Esophagus squamous epithelium (tissue), 4 donors: ENCODE results near the gene SEPTIN14.

Experiments
- CTCF ChIP-seq, 6 experiments: fragments of 450-650 bp in 4 of 6; fragments of 200-600 bp in 2 of 6; sonication (generic) in 2 of 6; IDR thresholded peaks; one replicate each; pipeline ENCODE4 v1.5.1; 2016 to 2019; ENCODE audit warnings: antibody characterized with exemption in 6 of 6, mild to moderate bottlenecking in 4 of 6, moderate library complexity in 4 of 6
- POLR2A ChIP-seq, 4 donors: fragments of 450-650 bp; IDR thresholded peaks; one replicate each; pipeline ENCODE4 v1.6.1; 2017; ENCODE audit warnings: antibody characterized with exemption in 4 of 4, mild to moderate bottlenecking in 4 of 4, moderate library complexity in 3 of 4

GRCh38 chr7:55895021-55895420 is 32.5 kb upstream of the SEPTIN14 start:
- TF ChIP-seq CTCF (IDR thresholded peaks at IDR 0.05), result no peak
- no peak for TF ChIP-seq POLR2A (IDR thresholded peaks at IDR 0.05)
